ENCODE results near the gene SREBF1.

The SREBF1 gene

DNA sequence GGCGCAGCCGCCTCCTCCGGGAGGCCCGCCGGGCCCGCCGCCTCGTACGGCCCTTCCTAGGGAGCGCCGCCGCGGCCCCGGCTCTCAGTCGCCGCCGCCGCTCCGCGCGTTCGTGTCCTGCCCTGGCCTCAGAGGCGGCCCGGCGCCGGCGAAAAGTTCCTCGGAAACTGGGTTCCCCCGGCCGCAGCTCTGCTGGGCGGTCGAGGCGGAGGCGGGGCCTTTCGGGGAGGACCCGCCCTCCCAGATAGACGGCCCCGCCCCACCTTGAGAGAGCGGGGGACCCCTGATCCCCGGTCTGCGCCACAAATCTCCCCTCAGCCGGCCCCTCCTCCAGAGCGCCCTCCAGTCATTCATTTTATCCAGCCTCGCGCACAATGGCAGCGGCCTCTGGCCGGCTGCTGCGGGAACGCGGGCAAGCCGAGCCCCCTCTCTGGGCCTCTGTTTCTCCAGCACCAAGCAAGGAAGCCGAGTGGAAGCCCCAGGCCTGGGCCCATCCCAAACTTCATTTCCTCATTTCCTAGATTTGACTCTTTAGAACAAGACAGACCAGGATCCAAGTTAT, at the start of gene SREBF1:
Gene SREBF1 (minus strand): TSS at position 169 of the 562 bp plus-strand sequence. CDS start 169 bp downstream, outside the sequence.
- peak; percentile 80 for DNase-seq

DNA sequence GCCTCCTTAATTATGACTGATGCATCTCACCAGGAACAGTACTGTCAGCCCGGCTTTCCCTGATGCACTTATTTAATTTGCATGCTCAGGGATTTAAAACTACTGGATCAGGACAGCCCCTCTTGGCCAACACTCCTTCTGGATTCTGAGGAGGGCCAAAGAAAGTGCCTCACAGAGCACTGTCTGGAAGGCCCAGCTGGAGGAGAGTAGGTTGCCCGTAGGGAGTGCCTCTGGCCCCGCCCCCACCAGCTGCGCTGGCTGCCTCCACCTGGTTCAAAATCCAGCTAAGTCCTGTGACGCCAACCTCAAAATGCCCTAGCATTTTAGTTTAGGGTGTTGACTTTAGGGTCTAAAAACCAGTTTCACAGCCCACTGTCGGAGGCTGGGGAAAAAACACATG, 49.4 kb upstream of the SREBF1 start:
- no peak for DNase-seq

DNA sequence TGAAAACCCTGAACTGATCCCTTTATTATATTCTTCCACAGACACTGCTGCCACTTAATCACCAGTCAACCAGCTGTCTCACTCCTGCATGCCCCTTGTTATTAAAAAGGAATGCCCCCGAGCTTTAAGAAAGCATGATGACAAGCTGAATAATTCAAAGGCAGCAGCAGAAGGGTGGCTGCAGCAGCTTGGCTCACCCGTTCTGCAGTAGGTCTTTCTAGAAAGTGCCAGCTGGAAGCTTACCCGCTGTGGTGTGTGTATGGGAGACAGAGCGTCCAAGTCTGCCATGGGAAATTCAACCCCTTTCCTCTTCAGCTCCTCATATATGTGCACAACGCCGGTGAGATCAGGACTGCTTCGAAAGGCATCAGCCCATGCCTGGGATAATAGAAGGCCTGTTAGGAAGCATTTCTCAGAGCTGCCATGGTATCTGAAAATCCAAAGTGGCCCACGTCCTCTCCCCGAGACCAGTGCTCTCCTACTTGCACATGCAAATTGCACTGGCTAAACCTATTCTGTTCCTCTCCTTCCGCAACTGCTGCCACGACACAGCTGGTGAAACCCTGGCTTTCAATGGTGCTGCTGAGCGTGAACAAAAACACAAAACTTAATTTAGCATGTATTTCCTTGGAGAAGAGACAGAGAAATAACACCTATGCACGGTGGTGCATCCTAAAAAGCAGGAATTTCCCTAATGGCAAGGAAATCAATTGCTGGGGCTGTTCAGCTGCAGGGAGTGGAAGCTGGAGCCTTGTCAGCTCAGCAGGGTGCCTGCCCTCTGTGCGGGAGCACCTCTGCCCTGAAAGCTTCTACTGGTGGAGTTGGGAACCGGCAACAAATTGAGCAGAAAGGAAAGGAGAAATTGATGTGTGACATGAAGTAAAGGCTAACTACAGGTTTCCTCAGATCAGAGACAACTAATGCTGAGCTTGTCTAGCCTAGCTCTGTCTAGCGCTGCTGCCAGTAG, 47.9 kb upstream of the SREBF1 start:
- no peak for DNase-seq

DNA sequence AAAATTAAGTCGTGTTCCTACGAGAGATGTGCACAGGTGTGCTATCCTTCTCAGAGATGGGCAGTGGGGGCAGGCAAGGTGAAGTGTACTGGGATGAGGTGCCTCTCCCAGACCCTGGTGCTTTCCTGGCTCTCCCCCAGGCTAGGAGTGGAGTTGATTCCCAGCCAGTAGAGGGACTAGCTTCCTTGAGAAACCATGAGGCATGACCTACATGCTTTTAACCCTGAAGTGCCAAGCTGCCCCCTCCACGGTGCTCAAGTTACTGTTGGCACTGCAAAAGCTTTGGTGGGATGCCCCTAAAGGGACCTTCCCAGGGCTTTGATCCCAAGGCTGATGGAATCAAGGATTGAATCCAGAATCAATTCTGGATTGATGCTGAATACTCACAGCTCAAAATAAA, 47.0 kb upstream of the SREBF1 start:
- no peak for DNase-seq

DNA sequence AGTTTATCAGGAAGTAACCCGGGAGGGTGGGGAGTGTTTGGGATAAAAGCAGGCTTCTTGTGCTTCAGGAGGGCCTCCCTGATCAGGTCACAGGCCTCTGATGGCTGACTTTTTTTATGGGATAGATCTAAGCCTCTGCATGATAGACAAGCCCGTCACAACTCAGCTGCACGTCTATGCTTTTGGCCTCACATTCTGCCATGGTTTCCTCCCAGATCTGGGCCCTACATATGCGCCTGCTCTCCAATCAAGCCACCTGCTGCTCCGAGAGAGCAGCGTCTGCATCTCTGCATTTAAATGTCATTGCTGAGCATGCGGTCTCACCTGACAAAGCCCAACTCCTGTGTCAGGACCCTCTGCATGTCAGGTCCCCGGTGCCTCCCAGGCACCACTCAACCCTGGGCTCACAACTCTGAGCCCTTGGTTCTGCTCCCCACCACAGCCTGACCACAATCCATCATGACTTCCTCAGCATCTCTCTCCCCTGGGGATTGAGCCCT, 45.3 kb upstream of the SREBF1 start:
- no peak for DNase-seq

DNA sequence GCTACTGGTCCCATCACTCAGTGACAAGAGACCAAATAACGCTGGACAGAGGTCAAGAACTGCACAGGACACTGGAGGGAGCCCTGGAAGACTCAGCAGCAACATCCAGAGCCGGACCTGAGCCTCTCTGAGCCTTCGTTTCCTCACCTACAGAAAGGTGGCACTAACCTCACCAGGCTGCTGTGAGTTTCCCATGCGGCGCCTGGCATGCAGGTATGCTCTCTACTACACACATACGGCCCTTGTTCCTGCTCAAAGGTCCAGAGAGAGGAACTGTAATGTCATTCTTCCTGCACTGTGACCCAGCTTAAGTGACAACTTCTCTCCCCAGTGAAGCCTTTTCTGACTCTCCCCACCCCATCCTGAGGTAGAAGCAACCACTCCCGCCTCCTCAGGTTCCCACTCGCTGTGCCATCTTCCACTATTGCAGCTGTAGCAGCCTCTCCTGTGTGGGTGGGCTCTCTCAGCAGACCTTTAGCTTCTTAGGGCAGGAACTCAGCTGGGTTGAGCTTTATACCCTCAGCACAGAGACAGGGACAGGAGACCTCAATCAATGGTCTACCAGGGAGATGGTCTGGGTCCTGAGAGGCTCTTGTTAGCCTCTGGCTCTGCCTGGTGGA, 43.9 kb upstream of the SREBF1 start:
- DNase-seq = no peak

DNA sequence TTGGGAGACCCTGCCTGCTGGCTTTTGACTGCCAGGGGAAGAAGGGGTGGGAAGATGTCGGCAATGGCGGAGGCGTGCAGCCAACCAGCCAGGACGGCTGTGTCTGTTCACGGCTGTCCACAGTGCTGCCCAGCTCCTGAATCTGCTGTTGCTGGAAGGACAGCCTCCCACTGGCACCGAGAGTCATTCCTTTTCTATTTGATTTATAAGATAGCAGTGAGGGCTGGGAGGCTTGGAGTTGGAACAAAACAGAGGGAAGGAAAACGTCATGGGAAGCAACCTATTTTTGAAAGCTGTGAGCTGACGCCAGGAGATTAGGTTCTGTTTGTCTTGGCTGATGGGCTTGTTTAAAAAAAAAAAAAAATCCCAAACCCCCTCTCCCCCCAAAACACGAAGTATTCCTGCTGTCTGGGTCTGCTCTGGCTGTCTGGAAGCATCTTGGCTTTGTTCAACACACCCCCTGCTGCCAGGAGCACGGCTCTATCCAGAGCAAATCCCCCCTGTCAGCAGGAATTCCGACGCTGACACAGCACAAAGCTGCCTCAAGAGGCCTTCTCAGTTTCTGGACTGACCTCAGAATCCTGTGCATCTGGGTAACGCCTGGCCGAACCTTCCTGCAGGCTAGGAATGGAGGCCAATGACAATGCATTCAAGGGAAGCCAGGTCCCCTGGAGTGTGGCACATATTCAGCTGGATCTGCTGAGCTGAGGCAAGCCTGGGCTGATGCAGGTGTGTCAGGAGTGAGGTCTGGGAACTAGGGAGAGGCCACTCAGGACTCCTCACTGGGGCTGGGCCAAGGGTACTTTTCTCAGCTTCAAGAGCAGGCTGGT, 41.0 kb upstream of the SREBF1 start:
- DNase-seq = no peak

DNA sequence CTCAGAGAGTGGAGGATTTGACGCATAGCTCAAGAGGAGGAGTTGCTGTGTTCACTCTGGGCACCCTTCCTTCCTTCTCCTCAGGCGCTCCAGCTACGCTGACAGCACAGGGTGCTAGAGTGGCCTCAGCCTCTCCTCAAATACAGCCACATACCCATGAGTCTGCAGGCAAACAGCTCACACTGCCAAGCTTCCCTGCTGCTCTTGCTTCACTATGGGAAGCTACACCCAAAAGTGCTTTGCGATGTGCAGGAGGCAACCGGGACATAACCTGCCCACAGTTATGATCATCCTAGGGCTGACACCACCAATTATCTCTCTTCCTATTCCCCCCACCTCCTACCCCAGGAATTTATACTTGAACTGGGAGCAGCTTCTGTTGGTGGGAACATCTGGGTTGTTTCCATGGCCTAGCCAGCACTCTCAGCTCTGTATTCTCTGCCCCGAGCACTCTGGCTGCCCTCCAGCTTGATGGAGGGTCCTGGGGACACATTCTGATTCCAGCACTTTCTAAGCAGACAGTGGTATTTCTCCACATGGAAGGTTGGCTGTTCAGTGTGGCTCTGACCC, 40.3 kb upstream of the SREBF1 start:
- DNase-seq = no peak

DNA sequence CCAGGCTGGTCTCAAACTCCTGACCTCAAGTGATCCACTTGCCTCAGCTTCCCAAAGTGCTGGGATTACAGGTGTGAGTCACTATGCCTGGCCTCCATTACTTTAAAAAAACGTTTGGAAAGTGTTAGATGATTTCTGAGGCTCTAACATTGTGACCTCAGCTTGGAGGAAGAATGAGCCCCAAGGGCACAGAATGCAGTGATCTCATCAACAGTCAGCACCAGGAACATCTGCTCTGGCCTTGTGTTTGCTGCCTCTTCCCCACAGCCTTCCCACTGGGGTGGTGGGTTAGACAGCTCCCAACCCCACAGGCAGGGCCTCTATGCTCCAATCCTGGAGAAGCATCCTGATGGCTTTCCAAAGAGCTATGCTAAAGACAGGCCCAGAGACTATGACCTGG, 37.7 kb upstream of the SREBF1 start:
- no peak for DNase-seq

DNA sequence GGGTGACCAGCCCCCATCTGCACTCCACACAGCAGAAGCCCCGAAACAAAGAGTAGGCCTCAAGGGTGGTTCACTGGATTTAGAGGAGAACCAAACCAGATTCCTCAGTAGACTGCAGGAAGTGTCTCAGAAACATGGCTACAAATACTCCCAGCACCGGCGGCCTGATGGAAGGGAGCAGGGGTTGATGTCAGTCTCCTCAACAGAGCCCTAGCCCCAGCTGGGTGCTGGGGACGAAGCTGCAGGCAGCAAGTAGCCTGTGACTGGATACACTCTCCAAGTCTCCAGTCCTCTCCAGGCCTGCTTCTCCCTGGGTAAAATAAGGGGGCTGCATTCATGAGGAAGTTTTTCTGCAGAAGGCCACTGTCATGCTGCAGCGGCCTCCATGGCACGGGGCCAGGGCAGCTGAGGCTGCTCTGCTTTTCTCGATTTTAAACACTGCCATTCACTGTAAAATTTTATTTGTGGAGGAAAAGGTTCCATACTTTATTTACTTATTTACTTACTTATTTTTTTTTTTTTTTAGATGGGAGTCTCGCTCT, 36.7 kb upstream of the SREBF1 start:
- DNase-seq = no peak

DNA sequence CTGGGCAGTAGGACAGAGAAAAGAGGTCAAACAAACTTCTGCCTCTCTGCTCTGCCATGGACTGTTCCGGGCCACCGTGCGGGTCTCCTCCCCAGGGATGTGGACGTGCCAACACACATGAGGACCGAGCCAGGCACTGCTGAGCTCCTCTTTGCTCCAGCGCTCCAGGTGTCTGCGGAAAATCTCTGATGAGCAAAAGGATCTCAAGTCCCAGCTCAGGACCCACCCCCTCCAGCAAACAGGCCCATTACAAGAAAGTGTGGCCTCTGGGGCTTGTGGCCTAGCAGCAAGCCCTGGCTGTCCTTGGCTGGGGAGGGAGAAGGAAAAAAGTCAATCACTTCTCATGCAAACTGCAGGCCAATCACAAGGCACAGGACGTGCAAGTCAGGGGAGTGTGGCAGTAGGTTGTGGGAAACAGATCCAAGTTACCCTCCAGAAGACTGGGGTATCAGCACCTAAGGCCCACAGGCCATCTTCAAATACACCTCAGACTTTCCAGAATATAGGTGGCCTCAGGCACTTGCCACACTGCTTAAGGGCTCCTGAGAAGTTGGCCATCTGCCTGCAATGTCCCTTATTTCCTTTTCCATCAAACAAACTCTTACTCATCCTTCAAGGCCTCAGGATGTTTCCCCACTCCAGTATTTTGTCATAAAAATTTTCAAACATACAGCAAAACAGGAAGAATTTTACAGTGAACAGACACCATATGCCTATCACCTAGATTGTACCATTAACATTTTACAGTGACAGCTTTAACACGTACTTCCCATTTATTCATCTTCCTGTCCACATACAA, 36.0 kb upstream of the SREBF1 start:
- no peak for DNase-seq

DNA sequence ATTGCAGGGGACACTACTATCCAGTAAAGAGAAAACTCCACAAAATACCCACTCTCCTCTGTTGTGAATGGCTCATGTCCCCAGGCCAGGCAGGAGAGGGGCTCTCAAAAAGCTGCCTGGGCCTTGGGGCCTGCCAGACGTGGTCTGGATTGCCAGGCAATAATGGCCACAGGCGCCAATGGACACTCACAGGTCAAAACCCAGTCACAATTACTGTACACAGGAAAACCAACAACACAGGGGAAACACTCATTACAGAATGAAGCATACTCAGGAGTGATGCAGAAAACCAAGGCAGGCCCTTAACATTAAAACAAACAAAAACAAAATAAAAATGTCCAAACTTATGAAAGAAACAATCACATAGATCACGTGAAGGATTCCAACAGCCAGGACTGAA, 35.1 kb upstream of the SREBF1 start:
- DNase-seq = no peak

DNA sequence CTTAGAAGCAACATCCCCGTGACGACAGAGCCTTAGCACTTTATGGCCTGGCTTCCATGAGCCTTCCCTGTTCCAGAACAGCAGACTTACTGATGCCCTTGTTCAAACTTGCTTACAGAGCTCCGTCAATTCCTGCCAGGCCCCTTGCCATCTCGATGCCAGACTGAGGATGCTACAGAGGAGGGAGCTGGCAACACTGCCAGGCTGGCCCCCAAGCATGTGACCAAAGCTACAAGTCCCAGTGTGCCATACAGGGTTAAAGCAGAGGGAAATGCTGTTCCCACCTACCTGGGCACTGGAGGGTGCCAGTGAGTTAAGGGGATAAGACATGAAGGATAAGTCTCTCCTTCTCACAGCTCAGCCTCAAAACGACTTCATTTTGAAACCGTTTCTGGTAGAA, 33.5 kb upstream of the SREBF1 start:
- DNase-seq = no peak

DNA sequence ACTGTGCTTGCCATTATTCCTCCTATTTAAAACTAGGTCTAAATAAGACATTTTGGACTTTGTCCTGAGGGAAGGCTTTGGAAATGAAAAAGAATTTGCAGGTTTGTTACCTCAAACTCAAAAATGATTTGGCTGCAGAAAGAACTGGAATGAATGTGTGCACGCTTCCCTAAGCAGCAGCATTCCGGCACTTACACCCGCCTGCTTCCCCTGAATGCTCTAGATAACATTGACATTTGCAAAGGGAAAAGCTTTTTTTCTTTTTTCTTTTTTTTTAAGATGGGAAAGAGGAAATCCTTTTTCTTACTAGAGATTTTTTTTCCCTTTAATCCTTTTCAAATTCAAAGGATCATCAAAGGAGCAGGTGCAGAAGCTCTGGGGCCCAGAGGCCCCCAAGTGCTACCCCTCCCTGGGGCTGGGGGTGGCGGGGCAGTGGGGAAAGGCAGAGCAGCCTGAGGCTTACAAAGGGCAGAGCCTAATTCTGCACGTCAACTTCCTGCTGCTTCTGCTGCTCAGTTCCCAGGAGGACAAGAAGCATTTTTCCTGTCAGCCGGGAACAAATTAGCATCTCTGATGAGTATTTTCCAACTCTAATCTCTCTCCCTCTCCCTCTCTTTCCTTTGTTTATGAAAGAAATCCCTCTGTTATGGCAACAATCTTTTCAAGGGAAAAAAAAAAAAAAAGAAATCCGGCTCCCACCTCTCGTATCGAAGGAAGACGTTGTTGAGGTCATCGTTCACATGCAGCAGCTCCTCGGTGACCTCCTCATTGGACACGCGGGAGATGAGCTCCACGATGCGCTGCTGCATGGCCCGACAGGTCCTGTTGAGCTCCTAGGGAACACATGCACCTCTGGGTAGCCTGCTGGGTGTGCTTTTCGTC, 32.1 kb upstream of the SREBF1 start:
- no peak for DNase-seq

DNA sequence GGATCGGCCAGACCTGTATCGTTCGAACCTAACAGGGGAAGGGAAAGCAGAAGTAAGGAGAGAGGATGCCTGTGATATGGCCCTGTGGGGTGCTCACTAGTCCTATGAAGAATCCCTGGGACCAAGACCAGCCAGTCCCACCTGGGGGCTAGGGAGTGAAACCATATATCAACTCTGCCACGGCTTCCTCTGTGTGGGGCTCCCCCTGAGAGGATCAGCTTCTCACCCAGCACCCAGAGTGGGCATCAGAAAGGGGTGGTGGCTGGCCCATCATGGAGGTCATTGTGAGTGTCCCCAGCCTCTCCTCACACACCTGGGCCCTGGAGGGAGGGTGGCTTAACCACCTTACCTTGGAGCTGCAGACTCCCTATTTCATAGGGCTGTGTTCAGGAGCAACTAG, 30.1 kb upstream of the SREBF1 start:
- DNase-seq = no peak

DNA sequence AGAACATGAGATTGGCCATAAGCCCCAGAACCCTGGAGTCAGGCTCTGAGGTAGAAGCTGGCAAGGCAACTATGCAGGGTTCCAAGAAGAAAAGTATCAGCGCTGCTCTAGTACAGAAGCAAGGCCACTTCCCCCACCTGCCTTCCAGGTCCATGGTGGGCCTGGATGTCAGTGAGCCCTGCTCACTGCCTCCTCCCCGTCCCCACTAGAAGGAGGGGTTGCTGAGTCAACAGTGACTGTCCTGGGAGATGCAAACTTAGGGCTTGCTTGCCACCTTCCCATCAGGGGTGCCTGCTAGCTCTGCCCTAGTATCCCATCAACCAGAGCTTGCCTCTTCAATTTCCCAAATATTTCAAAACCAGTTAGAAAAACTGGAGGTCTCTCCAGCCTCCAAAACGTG, 29.6 kb upstream of the SREBF1 start:
- no peak for DNase-seq

DNA sequence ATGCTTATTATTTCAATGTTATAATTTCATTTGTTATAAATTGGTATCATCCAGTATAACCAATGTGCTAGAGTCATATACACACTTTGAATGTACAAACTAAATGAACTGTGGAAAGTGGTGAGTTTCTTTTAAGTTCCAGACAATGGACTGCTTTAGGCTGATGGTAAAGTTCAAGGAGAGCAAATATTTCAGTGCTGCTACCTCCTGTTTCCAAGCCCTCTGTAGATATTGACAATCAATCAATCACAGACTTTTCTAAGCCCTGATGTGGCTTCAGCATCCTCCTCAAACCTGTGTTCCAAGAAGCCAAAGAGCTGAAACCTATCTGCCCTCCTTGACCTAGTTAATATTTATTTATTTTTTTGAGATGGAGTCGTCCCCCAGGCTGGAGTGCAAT, 28.2 kb upstream of the SREBF1 start:
- no peak for DNase-seq

DNA sequence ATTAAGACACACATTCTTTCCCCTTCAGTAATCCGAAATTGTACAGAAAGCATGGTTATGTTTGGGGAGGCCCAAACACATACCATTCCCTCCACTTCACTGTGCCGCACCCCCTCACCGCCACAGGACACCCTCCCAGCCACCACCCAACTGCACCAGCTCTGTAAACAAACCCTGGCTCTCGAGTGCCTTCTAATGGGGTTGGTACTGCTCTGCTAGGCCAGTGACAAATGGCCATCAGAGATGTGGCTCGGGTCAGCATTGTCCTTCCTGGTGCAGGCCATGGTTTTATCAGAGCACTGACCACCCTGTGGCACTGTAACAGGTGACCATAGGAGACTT, 24.0 kb upstream of the SREBF1 start:
- DNase-seq = no peak

DNA sequence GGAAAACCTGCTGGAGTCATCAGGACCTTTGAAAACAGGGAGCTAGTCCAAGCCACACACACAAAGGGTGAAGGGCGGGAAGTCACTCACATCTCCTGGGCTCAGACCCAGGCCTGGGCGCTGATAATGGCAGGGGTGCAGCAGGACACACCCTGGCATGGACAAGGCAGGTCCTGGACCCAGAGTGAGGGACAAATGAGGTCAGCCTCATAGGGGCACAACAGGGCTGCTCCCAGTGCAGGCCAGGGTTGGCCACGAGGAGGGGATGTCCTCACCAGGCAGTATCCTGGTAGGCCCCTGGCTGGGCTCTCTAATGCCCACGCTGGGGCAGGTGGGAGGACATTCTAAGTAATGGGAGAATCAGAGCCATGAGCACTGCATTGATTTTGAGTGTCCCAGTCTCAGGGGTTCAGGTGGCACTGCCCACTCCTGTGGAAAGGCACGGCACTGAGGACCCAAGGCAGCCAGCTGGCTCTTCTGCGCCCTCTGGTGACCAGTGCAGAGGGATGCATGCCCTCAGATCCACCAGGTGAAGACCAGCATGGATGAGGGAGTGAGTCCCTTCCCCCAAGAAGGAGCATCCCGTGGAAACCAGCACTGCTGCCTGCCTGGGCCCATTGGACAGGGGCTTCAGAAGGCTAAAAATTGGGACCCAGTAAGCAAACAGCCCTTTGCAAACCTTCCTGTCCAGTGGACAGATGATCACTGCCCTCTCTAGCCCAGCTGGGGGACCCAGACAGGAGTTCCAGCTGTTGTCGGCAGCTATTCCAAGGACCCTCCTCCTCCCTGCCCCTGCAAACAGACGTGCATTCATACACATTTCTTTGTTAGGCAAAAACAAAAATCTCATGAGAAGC, 23.4 kb upstream of the SREBF1 start:
- DNase-seq = peak; percentile 78

Measured in activated CD4-positive, alpha-beta T cell treated with anti-CD3 and anti-CD28 coated beads for 48 hours (primary cell).